ENCODE results near the gene SERPIND1. TPM values are rescaled to one million over a fixed set of nuclear protein-coding genes. Genes with fewer than 3 reads are reported as not detected.
A peak's percentile ranks its signal among the peaks of the same experiment; 100 is the strongest.

SERPIND1 gene
- total RNA-seq, 1 donor = 0.09 TPM

GRCh38 chr22:20807315-20807752 lies 33.4 kb downstream of the SERPIND1 start:
- TF ChIP-seq CTCF (IDR thresholded peaks at IDR 0.05; ENCODE audit: insufficient read depth, low read length) = no peak
- H3K4me3 ChIP-seq (ENCODE audit: low read depth, low read length) = no peak overlapping the region
- DNase-seq (ENCODE audit: low read depth) = peak; percentile 84

- TF ChIP-seq CTCF (IDR thresholded peaks at IDR 0.05; ENCODE audit: insufficient read depth, low read length) = no peak
- DNase-seq (ENCODE audit: low read depth) = no peak
- no peak overlapping the region for H3K4me3 ChIP-seq (ENCODE audit: low read depth, low read length)
Observed at GRCh38 chr22:20808844-20809243, 34.9 kb downstream of the SERPIND1 start.

GRCh38 chr22:20809538-20810185 lies 35.7 kb downstream of the SERPIND1 start:
- DNase-seq (ENCODE audit: low read depth) = no peak
- no peak for TF ChIP-seq CTCF (IDR thresholded peaks at IDR 0.05; ENCODE audit: insufficient read depth, low read length)
- H3K4me3 ChIP-seq (ENCODE audit: low read depth, low read length) = no peak overlapping the region

- H3K4me3 ChIP-seq (ENCODE audit: low read depth, low read length) = no peak overlapping the region
- no peak for DNase-seq (ENCODE audit: low read depth)
- no peak for TF ChIP-seq CTCF (IDR thresholded peaks at IDR 0.05; ENCODE audit: insufficient read depth, low read length)
Observed at GRCh38 chr22:20810645-20811044, 36.7 kb downstream of the SERPIND1 start.

- H3K4me3 ChIP-seq (ENCODE audit: low read depth, low read length) = no peak overlapping the region
- no peak for TF ChIP-seq CTCF (IDR thresholded peaks at IDR 0.05; ENCODE audit: insufficient read depth, low read length)
- no peak for DNase-seq (ENCODE audit: low read depth)
Observed at GRCh38 chr22:20811171-20811570, 37.3 kb downstream of the SERPIND1 start.

GRCh38 chr22:20811971-20812660 lies 38.2 kb downstream of the SERPIND1 start:
- TF ChIP-seq CTCF (IDR thresholded peaks at IDR 0.05; ENCODE audit: insufficient read depth, low read length) = no peak
- H3K4me3 ChIP-seq (ENCODE audit: low read depth, low read length) = no peak overlapping the region
- no peak for DNase-seq (ENCODE audit: low read depth)
